Liver (tissue), 9 donors: ENCODE measurements around the gene DRG2. TPM values are rescaled to one million over a fixed set of nuclear protein-coding genes. Genes with fewer than 3 reads are reported as not detected.

Experiments
- DNase-seq: peaks from one replicate; pipeline ENCODE4 v3.0.0-alpha.2; 2017; ENCODE audit warnings: low spot score
- H3K27ac ChIP-seq, 2 donors: one replicate each; pipeline ENCODE4 v1.7.0; 2013; ENCODE audit warnings: inconsistent platforms in 2 of 2, low read length in 2 of 2, control low read depth in 1 of 2, low read depth in 1 of 2, mild to moderate bottlenecking in 1 of 2
- H3K27me3 ChIP-seq, 4 donors: one replicate each; pipeline versions ENCODE4 v1.6.1 to v1.7.0; 2013; ENCODE audit warnings: low read length in 3 of 4, inconsistent platforms in 1 of 4, mild to moderate bottlenecking in 1 of 4, moderate library complexity in 1 of 4; ENCODE audit not compliant: control insufficient read depth in 4 of 4, insufficient read depth in 4 of 4
- H3K36me3 ChIP-seq, 4 donors: one replicate each; pipeline versions ENCODE4 v1.6.1 to v1.7.0; 2013; ENCODE audit warnings: low read length in 3 of 4, mild to moderate bottlenecking in 3 of 4, low read depth in 1 of 4, moderate library complexity in 1 of 4; ENCODE audit not compliant: control insufficient read depth in 4 of 4, insufficient read depth in 3 of 4
- H3K4me1 ChIP-seq, 4 donors: one replicate each; pipeline versions ENCODE4 v1.6.1 to v1.7.0; 2013; ENCODE audit warnings: low read length in 3 of 4, mild to moderate bottlenecking in 3 of 4, moderate library complexity in 1 of 4; ENCODE audit not compliant: control insufficient read depth in 4 of 4, insufficient read depth in 4 of 4
- H3K4me3 ChIP-seq, 3 donors: one replicate each; pipeline versions ENCODE4 v1.6.1 to v1.7.0; 2013; ENCODE audit warnings: low read length in 3 of 3, control low read depth in 1 of 3, low read depth in 1 of 3, mild to moderate bottlenecking in 1 of 3
- H3K9ac ChIP-seq, 2 donors: one replicate each; pipeline ENCODE4 v1.7.0; 2013; ENCODE audit warnings: low read length in 2 of 2, mild to moderate bottlenecking in 2 of 2, moderate library complexity in 2 of 2, control low read depth in 1 of 2, low read depth in 1 of 2
- H3K9me3 ChIP-seq, 4 donors: one replicate each; pipeline versions ENCODE4 v1.6.1 to v1.7.0; 2013; ENCODE audit warnings: low read length in 3 of 4; ENCODE audit not compliant: control insufficient read depth in 4 of 4
- CTCF ChIP-seq: fragments of 150-350 bp; IDR thresholded peaks from 2 replicates; pipeline ENCODE4 v1.5.1; 2017; ENCODE audit warnings: improper control_type of control experiment, low read depth, low read length; ENCODE audit not compliant: missing input control
- EGR1 ChIP-seq, 2 donors: IDR thresholded peaks; 2 replicates each; pipeline ENCODE4 v1.6.1; 2016 to 2018; ENCODE audit warnings: antibody characterized with exemption in 2 of 2, low read depth in 2 of 2
- FOXA1 ChIP-seq: IDR thresholded peaks from 2 replicates; pipeline ENCODE4 v1.6.1; 2016; ENCODE audit warnings: antibody characterized with exemption
- GABPA ChIP-seq, 2 donors: IDR thresholded peaks in 1 of 2; conservative IDR thresholded peaks in 1 of 2; 2 replicates each; pipeline ENCODE4 v1.6.1; 2016; ENCODE audit warnings: antibody characterized with exemption in 2 of 2, mild to moderate bottlenecking in 1 of 2, moderate library complexity in 1 of 2
- HNF4A ChIP-seq, 2 donors: conservative IDR thresholded peaks; 2 replicates each; pipeline ENCODE4 v1.6.1; 2016; ENCODE audit warnings: antibody characterized with exemption in 2 of 2, mild to moderate bottlenecking in 2 of 2
- HNF4G ChIP-seq: IDR thresholded peaks from 2 replicates; pipeline ENCODE4 v1.6.1; 2016; ENCODE audit warnings: antibody characterized with exemption
- JUND ChIP-seq, 2 donors: IDR thresholded peaks; 2 replicates each; pipeline ENCODE4 v1.6.1; 2016; ENCODE audit warnings: antibody characterized with exemption in 2 of 2
- NR2F2 ChIP-seq: IDR thresholded peaks from 2 replicates; pipeline ENCODE4 v1.6.1; 2016; ENCODE audit warnings: antibody characterized with exemption
- RXRA ChIP-seq, 2 donors: IDR thresholded peaks; 2 replicates each; pipeline ENCODE4 v1.6.1; 2017 to 2018; ENCODE audit warnings: antibody characterized with exemption in 2 of 2, mild to moderate bottlenecking in 1 of 2
- SP1 ChIP-seq: IDR thresholded peaks from 2 replicates; pipeline ENCODE4 v1.6.1; 2018; ENCODE audit warnings: antibody characterized with exemption, mild to moderate bottlenecking
- TAF1 ChIP-seq: conservative IDR thresholded peaks from 2 replicates; pipeline ENCODE4 v1.6.1; 2016; ENCODE audit warnings: antibody characterized with exemption, mild to moderate bottlenecking
- YY1 ChIP-seq: IDR thresholded peaks from 2 replicates; pipeline ENCODE4 v1.6.1; 2016; ENCODE audit warnings: antibody characterized with exemption, mild to moderate bottlenecking
- WGBS: extraction: QIAGEN DNeasy Blood & Tissue Kit; methylation state at CpG from one replicate; pipeline ENCODE4 v1.1.7; 2013; 5-methylcytosine and 5-hydroxymethylcytosine counted together
- polyA plus RNA-seq, 2 donors: library from polyadenylated mRNA; stranded (reverse) in 1 of 2; unstranded in 1 of 2; fragments of 200-250 nt in 1 of 2; fragments of >200 nt in 1 of 2; fragmentation: Nextera tagmentation in 1 of 2; extraction: Ambion mirVana in 1 of 2; gene quantifications; one replicate each; pipeline versions ENCODE4 v1.2.1 to v1.2.3, GENCODE V29; 2013 to 2015
- total RNA-seq, 2 donors: library from RNA; depleted of rRNA; stranded (reverse); fragments of >200 nt; gene quantifications; one replicate each; pipeline ENCODE4 v1.2.3, GENCODE V29; 2014
- TF ChIP-seq, protein P1 (sequence below): IDR thresholded peaks from 2 replicates; pipeline ENCODE4 v1.6.1; 2016; ENCODE audit warnings: antibody characterized with exemption
- TF ChIP-seq, protein P2 (sequence below): IDR thresholded peaks from 2 replicates; pipeline ENCODE4 v1.6.1; 2016; ENCODE audit warnings: antibody characterized with exemption
- donor health status: healthy.
- donor health status: healthy.
- donor health status: healthy.
- donor health status: healthy.
- donor health status: healthy.

The DRG2 gene
- total and polyA plus RNA-seq, 4 donors = 10.9 to 24.9 (median 18.6) TPM

GRCh38 chr17:18055597-18055996 lies 32.2 kb upstream of the DRG2 start:
- H3K4me3 ChIP-seq = no peak overlapping the region
- no peaks in the 10 kb centered on the region for H3K4me1 ChIP-seq
- TF ChIP-seq GABPA (IDR thresholded peaks at IDR 0.05 in 1 of 2, conservative IDR thresholded peaks at IDR 0.05 in 1 of 2) (no peak), SP1 (no peak), NR2F2 (no peak)
- TF ChIP-seq, protein P1, sequence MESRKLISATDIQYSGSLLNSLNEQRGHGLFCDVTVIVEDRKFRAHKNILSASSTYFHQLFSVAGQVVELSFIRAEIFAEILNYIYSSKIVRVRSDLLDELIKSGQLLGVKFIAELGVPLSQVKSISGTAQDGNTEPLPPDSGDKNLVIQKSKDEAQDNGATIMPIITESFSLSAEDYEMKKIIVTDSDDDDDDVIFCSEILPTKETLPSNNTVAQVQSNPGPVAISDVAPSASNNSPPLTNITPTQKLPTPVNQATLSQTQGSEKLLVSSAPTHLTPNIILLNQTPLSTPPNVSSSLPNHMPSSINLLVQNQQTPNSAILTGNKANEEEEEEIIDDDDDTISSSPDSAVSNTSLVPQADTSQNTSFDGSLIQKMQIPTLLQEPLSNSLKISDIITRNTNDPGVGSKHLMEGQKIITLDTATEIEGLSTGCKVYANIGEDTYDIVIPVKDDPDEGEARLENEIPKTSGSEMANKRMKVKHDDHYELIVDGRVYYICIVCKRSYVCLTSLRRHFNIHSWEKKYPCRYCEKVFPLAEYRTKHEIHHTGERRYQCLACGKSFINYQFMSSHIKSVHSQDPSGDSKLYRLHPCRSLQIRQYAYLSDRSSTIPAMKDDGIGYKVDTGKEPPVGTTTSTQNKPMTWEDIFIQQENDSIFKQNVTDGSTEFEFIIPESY = no peak
- peaks cover 3 to 28% (median 11%) of the 10 kb centered on the region in 4 donors for H3K36me3 ChIP-seq
- DNase-seq = no peak
- WGBS = 96% methylated on average over 6 of the region's 6 CpGs
- no peak overlapping the region for H3K27ac ChIP-seq
- H3K9me3 ChIP-seq = no peaks in the 10 kb centered on the region
- no peak overlapping the region for H3K9ac ChIP-seq
- H3K27me3 ChIP-seq = no peaks in the 10 kb centered on the region

- Histone ChIP-seq H3K27me3 (no peaks in the 10 kb centered on the region), H3K4me1 (no peaks in the 10 kb centered on the region), H3K9me3 (no peaks in the 10 kb centered on the region), H3K36me3 (peaks cover 3 to 31% (median 12%) of the 10 kb centered on the region in 4 donors), H3K9ac (no peak overlapping the region), H3K27ac (no peak overlapping the region), H3K4me3 (no peak overlapping the region)
- DNase-seq = no peak
- WGBS = 92% methylated on average over 3 of the region's 3 CpGs
- TF ChIP-seq, protein P1 = no peak
- TF ChIP-seq EGR1 (IDR thresholded peaks at IDR 0.05; ENCODE audit: low read depth in 2 of 2) (no peak), TAF1 (no peak), FOXA1 (no peak), GABPA (IDR thresholded peaks at IDR 0.05 in 1 of 2, conservative IDR thresholded peaks at IDR 0.05 in 1 of 2) (no peak), RXRA (IDR thresholded peaks at IDR 0.05) (no peak), HNF4A (conservative IDR thresholded peaks at IDR 0.05) (no peak), JUND (IDR thresholded peaks at IDR 0.05) (no peak), YY1 (no peak)
- TF ChIP-seq, protein P2, sequence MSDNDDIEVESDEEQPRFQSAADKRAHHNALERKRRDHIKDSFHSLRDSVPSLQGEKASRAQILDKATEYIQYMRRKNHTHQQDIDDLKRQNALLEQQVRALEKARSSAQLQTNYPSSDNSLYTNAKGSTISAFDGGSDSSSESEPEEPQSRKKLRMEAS = no peak
Measured at GRCh38 chr17:18056214-18056613, 31.5 kb upstream of the DRG2 start.

GRCh38 chr17:18059283-18059682 lies 28.5 kb upstream of the DRG2 start:
- Histone ChIP-seq H3K27me3 (no peaks in the 10 kb centered on the region), H3K36me3 (peaks cover 3 to 50% (median 22%) of the 10 kb centered on the region in 4 donors), H3K4me1 (no peaks in the 10 kb centered on the region), H3K4me3 (no peak overlapping the region), H3K9ac (no peak overlapping the region), H3K27ac (no peak overlapping the region), H3K9me3 (no peaks in the 10 kb centered on the region)
- no peak for DNase-seq
- TF ChIP-seq CTCF (no peak), HNF4G (no peak)
- WGBS = 82% methylated on average over 5 of the region's 5 CpGs
